CD4-positive, alpha-beta T cell (primary cell): Measurements from ENCODE around the gene SLC2A9. TPM values are rescaled to one million over a fixed set of nuclear protein-coding genes. Genes with fewer than 3 reads are reported as not detected.

ENCODE experiments used
- ATAC-seq: fragments of 200-7000 bp; cut with Tn5 transposase; one replicate; pipeline ENCODE4 v1.10.0; 2022; ENCODE audit warnings: mild to moderate bottlenecking; ENCODE audit not compliant: poor library complexity
- CTCF ChIA-PET: fragments of 350-600 bp; sonication (Branson Sonifier 250); formaldehyde crosslinking; loops from one replicate; lab custom pipeline; 2021; ENCODE audit warnings: antibody characterized with exemption, inconsistent platforms; lab: Charles Lee
- POLR2A ChIA-PET: fragments of 350-600 bp; sonication (Branson Sonifier 250); formaldehyde crosslinking; loops from one replicate; lab custom pipeline; 2021; ENCODE audit warnings: antibody characterized with exemption, inconsistent platforms; lab: Charles Lee
- DNase-seq, 14 experiments: peaks; one replicate each; pipeline ENCODE4 v3.0.0-alpha.2; 2013 to 2020; ENCODE audit warnings: mixed read lengths in 2 of 14
- H3K27ac ChIP-seq, 2 donors: one replicate each; pipeline versions ENCODE4 v1.5.1 to v1.7.0; 2013; ENCODE audit warnings: low read length in 2 of 2, low read depth in 1 of 2, mild to moderate bottlenecking in 1 of 2
- H3K27me3 ChIP-seq, 2 experiments: 1 replicate in 1 of 2; 2 replicates in 1 of 2; pipeline versions ENCODE4 v1.6.1 to v1.7.0; 2013; ENCODE audit warnings: low read length in 2 of 2, control low read depth in 1 of 2, mild to moderate bottlenecking in 1 of 2, moderate library complexity in 1 of 2; ENCODE audit not compliant: insufficient read depth in 2 of 2, control insufficient read depth in 1 of 2
- H3K36me3 ChIP-seq: one replicate; pipeline ENCODE4 v1.6.1; 2013; ENCODE audit warnings: low read length, control low read depth; ENCODE audit not compliant: insufficient read depth
- H3K4me1 ChIP-seq: one replicate; pipeline ENCODE4 v1.6.1; 2013; ENCODE audit warnings: low read length, control low read depth; ENCODE audit not compliant: insufficient read depth
- H3K4me3 ChIP-seq: one replicate; pipeline ENCODE4 v1.5.1; 2013; ENCODE audit warnings: mild to moderate bottlenecking, low read length, moderate library complexity
- H3K9me3 ChIP-seq, 2 experiments: 1 replicate in 1 of 2; 2 replicates in 1 of 2; pipeline versions ENCODE4 v1.6.1 to v1.7.0; 2013; ENCODE audit warnings: low read length in 2 of 2, mild to moderate bottlenecking in 2 of 2, control low read depth in 1 of 2, moderate library complexity in 1 of 2; ENCODE audit not compliant: control insufficient read depth in 1 of 2, insufficient read depth in 1 of 2
- H3K27ac Mint-ChIP-seq: one replicate; pipeline ENCODE4 v1.8.0; 2020; ENCODE audit warnings: mixed read lengths
- H3K27me3 Mint-ChIP-seq: one replicate; pipeline ENCODE4 v1.8.0; 2021; ENCODE audit warnings: mixed read lengths
- H3K36me3 Mint-ChIP-seq: one replicate; pipeline ENCODE4 v1.8.0; 2021; ENCODE audit warnings: low read depth, mixed read lengths
- H3K4me1 Mint-ChIP-seq: one replicate; pipeline ENCODE4 v1.8.0; 2021; ENCODE audit warnings: low read depth, mixed read lengths
- H3K4me3 Mint-ChIP-seq: one replicate; pipeline ENCODE4 v1.8.0; 2020; ENCODE audit warnings: mild to moderate bottlenecking, mixed read lengths
- H3K9me3 Mint-ChIP-seq: one replicate; pipeline ENCODE4 v1.8.0; 2020; ENCODE audit warnings: mixed read lengths
- CTCF ChIP-seq: fragments of 200-600 bp; IDR thresholded peaks from one replicate; pipeline ENCODE4 v1.8.0; 2022; ENCODE audit warnings: antibody characterized with exemption, mild to moderate bottlenecking
- intact Hi-C, 2 experiments: fragments of 100-400 bp; cut with DNase I in 1 of 2; cut with micrococcal nuclease in 1 of 2; formaldehyde crosslinking; loops; one replicate each; pipeline versions ENCODE4 v1.15.1 to v1.9.0; 2023 to 2025; cut with DNase I, micrococcal nuclease
- total RNA-seq, 174 experiments: library from RNA in 2 of 174; stranded (reverse) in 2 of 174; gene quantifications; one replicate each; pipeline ENCODE4 v1.2.3 and lab custom pipeline; 2021 to 2026

The SLC2A9 gene
- total RNA-seq, 2 experiments from 2014 or later: 2.2 to 3.6 TPM

GRCh38 chr4:10019521-10020051 lies 1.7 kb downstream of the SLC2A9 start:
- intact Hi-C loops: loop anchor here (2.0 to 10.0 kb wide), 11 partner anchors 78 to 519 kb away; partner anchors contain the start of gene WDR1 (in 1 of the 2)

GRCh38 chr4:10018818-10019461 lies 2.4 kb downstream of the SLC2A9 start:
- Mint-ChIP-seq H3K9me3 (no peaks in the 10 kb centered on the region), H3K36me3 (no peaks in the 10 kb centered on the region), H3K4me3 (peak overlapping the region; percentile 83), H3K27ac (peak overlapping the region; percentile 95), H3K27me3 (no peaks in the 10 kb centered on the region), H3K4me1 (peaks cover 15% of the 10 kb centered on the region)
- ChIA-PET POLR2A (interaction anchor here (0.6 to 1.2 kb wide), 4 partner anchors 8 to 438 kb away, joined by 3 to 9 read pairs (median 4); partner anchors contain the start of gene ZNF518B), CTCF (interaction anchor here (0.8 to 1.3 kb wide), 4 partner anchors 81 to 98 kb away, joined by 3 to 6 read pairs (median 3); partner anchors contain the start of gene WDR1)
- intact Hi-C loops: loop anchor here (1.0 to 10.0 kb wide), 12 partner anchors 78 to 520 kb away; partner anchors contain the start of gene WDR1 (in 1 of the 2)
- Histone ChIP-seq H3K4me3 (peak overlapping the region; percentile 56), H3K36me3 (no peaks in the 10 kb centered on the region), H3K27me3 (no peaks in the 10 kb centered on the region), H3K27ac (peak overlapping the region; percentile 8 to 62), H3K4me1 (peaks cover 20% of the 10 kb centered on the region), H3K9me3 (no peaks in the 10 kb centered on the region)
- ATAC-seq: peak; percentile 99
- peak; percentile 96 for TF ChIP-seq CTCF
- peak; percentile 88 to 97 (median 90) for DNase-seq

More at GRCh38 chr4:10019521-10020051, 1.7 kb downstream of the SLC2A9 start:
- no peaks in the 10 kb centered on the region for H3K27me3 ChIP-seq
- H3K36me3 ChIP-seq: no peaks in the 10 kb centered on the region
- H3K27ac ChIP-seq: peak overlapping the region; percentile 8 to 62
- H3K4me1 Mint-ChIP-seq: peaks cover 15% of the 10 kb centered on the region
- peak overlapping the region; percentile 95 for H3K27ac Mint-ChIP-seq
- H3K4me1 ChIP-seq: peaks cover 20% of the 10 kb centered on the region
- H3K27me3 Mint-ChIP-seq: no peaks in the 10 kb centered on the region
- CTCF ChIA-PET: interaction anchor here (0.8 to 1.3 kb wide), 4 partner anchors 81 to 97 kb away, joined by 3 to 6 read pairs (median 3); partner anchors contain the start of gene WDR1
- H3K9me3 ChIP-seq: no peaks in the 10 kb centered on the region
- TF ChIP-seq CTCF: no peak
- H3K4me3 Mint-ChIP-seq: peak overlapping the region; percentile 83
- ATAC-seq: no peak
- no peaks in the 10 kb centered on the region for H3K9me3 Mint-ChIP-seq
- DNase-seq: no peak
- no peaks in the 10 kb centered on the region for H3K36me3 Mint-ChIP-seq
- peak overlapping the region; percentile 56 for H3K4me3 ChIP-seq
- POLR2A ChIA-PET: interaction anchor here (0.6 to 1.2 kb wide), 4 partner anchors 8 to 328 kb away, joined by 3 to 9 read pairs (median 4); no protein-coding TSS in a partner anchor

DNA sequence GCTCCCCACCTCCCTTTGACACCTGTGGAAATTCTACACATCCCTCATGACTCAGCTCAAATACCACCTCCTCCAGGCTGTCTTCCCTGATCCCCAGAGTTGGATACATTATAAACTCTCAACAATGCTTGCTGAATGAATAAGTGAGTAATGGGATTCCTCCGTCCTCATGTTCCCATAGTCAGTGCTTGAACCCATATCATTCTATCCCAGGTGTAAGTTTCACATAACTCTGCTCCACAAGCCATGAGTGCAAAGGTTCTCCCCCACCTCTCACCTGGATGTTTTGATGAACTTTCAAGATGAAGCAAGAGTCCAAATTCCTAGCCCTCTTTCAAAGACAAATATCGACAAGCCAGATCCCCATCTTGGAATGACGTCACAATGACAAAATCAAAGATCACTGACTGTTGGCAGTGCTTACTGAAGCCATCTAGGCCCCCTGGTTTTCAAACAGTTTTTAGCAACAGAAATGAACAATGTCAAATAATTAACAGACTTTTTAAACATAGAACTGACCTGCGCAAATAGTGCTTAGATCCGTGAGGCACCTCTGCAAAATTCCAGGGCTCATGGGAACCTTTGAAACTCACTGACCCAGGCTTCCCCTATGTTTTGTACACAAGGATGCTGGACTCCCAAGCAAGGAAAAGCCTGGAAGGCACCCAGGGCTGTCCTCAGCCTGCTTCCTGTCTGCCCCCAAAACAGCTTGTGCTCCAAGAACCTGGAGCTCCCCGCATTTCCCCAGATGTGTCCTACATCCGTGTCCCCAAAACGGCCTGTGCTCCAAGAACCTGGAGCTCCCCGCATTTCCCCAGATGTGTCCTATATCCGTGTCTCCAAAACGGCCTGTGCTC lies 4.0 kb downstream of the SLC2A9 start:
- Histone ChIP-seq H3K4me1 (peaks cover 20% of the 10 kb centered on the region), H3K4me3 (no peak overlapping the region), H3K27ac (no peak overlapping the region), H3K27me3 (no peaks in the 10 kb centered on the region), H3K9me3 (no peaks in the 10 kb centered on the region), H3K36me3 (no peaks in the 10 kb centered on the region)
- H3K4me1 Mint-ChIP-seq: peaks cover 15% of the 10 kb centered on the region
- ATAC-seq: no peak
- H3K27me3 Mint-ChIP-seq: no peaks in the 10 kb centered on the region
- H3K27ac Mint-ChIP-seq: no peak overlapping the region
- DNase-seq: no peak
- intact Hi-C loops: loop anchor here (5.0 to 10.0 kb wide), 6 partner anchors 80 to 520 kb away; partner anchors contain the start of gene WDR1 (in 1 of the 2)
- no peak overlapping the region for H3K4me3 Mint-ChIP-seq
- H3K36me3 Mint-ChIP-seq: no peaks in the 10 kb centered on the region
- TF ChIP-seq CTCF: no peak
- POLR2A ChIA-PET: no interaction called here
- CTCF ChIA-PET: no interaction called here
- no peaks in the 10 kb centered on the region for H3K9me3 Mint-ChIP-seq
